GM10266 (cell line): ENCODE data around the gene CFAP107.

Source experiments
- DNase-seq: peaks from one replicate; pipeline ENCODE4 v3.0.0; 2012; ENCODE audit errors: extremely low spot score
- TF ChIP-seq, protein P1 (sequence below): IDR thresholded peaks from 2 replicates; pipeline ENCODE4 v1.5.1; 2012; ENCODE audit warnings: mild to moderate bottlenecking, low read depth; ENCODE audit not compliant: control insufficient read depth, insufficient read depth; ENCODE audit errors: missing control alignments

Gene CFAP107

DNA sequence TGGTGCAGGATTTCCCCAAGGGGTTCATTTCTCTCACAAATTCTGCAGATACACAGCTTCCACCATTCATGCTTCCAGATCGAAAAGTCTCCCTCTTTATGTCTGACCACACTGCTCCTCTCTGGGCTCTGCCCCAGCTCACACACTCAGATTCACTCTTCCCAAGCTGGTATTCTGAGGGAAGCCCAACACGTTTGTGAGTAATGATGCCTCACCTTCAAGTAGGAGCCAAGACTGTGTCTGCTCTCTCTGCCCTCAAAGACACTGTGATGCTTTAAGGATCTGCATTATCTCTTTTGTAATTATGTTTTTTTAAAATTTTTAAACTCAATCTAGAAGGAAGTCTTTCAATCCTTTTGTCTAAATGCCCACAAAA is 65.4 kb downstream of the CFAP107 start:
- no peak for DNase-seq
- TF ChIP-seq, protein P1, sequence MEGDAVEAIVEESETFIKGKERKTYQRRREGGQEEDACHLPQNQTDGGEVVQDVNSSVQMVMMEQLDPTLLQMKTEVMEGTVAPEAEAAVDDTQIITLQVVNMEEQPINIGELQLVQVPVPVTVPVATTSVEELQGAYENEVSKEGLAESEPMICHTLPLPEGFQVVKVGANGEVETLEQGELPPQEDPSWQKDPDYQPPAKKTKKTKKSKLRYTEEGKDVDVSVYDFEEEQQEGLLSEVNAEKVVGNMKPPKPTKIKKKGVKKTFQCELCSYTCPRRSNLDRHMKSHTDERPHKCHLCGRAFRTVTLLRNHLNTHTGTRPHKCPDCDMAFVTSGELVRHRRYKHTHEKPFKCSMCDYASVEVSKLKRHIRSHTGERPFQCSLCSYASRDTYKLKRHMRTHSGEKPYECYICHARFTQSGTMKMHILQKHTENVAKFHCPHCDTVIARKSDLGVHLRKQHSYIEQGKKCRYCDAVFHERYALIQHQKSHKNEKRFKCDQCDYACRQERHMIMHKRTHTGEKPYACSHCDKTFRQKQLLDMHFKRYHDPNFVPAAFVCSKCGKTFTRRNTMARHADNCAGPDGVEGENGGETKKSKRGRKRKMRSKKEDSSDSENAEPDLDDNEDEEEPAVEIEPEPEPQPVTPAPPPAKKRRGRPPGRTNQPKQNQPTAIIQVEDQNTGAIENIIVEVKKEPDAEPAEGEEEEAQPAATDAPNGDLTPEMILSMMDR: no peak
